HG02852 (cell line): ENCODE data around the gene C14orf119.

Source experiments
- ATAC-seq: cut with Tn5 transposase; IDR thresholded peaks from one replicate; pipeline ENCODE4 v1.9.1; 2021; ENCODE audit warnings: mild to moderate bottlenecking, moderate library complexity; ENCODE audit not compliant: unreplicated experiment

Gene C14orf119

GRCh38 chr14:23124337-23124954 lies 29.1 kb downstream of the C14orf119 start:
- no peak for ATAC-seq

- ATAC-seq, result no peak
These were observed 29.7 kb downstream of the C14orf119 start for GRCh38 chr14:23125011-23125410.

GRCh38 chr14:23125933-23126524 lies 30.7 kb downstream of the C14orf119 start:
- no peak for ATAC-seq

- no peak for ATAC-seq
These were observed 31.4 kb downstream of the C14orf119 start for GRCh38 chr14:23126548-23127278.

- no peak for ATAC-seq
These were observed 32.6 kb downstream of the C14orf119 start for GRCh38 chr14:23127861-23128260.

- ATAC-seq, result no peak
These were observed 33.9 kb downstream of the C14orf119 start for GRCh38 chr14:23128969-23129758.

- ATAC-seq, result no peak
These were observed 34.5 kb downstream of the C14orf119 start for GRCh38 chr14:23129759-23130316.

GRCh38 chr14:23130871-23131270 lies 35.6 kb downstream of the C14orf119 start:
- no peak for ATAC-seq

GRCh38 chr14:23131482-23131881 lies 36.2 kb downstream of the C14orf119 start:
- no peak for ATAC-seq

GRCh38 chr14:23132970-23133369 lies 37.7 kb downstream of the C14orf119 start:
- ATAC-seq, result no peak

GRCh38 chr14:23136566-23137133 lies 41.3 kb downstream of the C14orf119 start:
- no peak for ATAC-seq

GRCh38 chr14:23137192-23137812 lies 42.0 kb downstream of the C14orf119 start:
- no peak for ATAC-seq

GRCh38 chr14:23137813-23138535 lies 42.7 kb downstream of the C14orf119 start:
- ATAC-seq, result no peak

GRCh38 chr14:23139874-23140273 lies 44.6 kb downstream of the C14orf119 start:
- no peak for ATAC-seq

GRCh38 chr14:23140371-23140770 lies 45.1 kb downstream of the C14orf119 start:
- no peak for ATAC-seq

GRCh38 chr14:23141706-23142444 lies 46.6 kb downstream of the C14orf119 start:
- ATAC-seq, result no peak

- ATAC-seq, result no peak
These were observed 47.5 kb downstream of the C14orf119 start for GRCh38 chr14:23142826-23143225.

- no peak for ATAC-seq
These were observed 48.6 kb downstream of the C14orf119 start for GRCh38 chr14:23143911-23144310.

- ATAC-seq, result no peak
These were observed 50.6 kb downstream of the C14orf119 start for GRCh38 chr14:23145794-23146350.
